DMS153 (cell line): ENCODE results near the gene ZCCHC24.

ENCODE experiments used
- DNase-seq: peaks from one replicate; lab custom pipeline; 2025; lab: John Stamatoyannopoulos, UW

Gene ZCCHC24

GRCh38 chr10:79399223-79399831 is 46.1 kb downstream of the ZCCHC24 start:
- DNase-seq, result no peak

- no peak for DNase-seq
Observed at GRCh38 chr10:79398642-79399041, 46.8 kb downstream of the ZCCHC24 start.

GRCh38 chr10:79397575-79398303 is 47.7 kb downstream of the ZCCHC24 start:
- DNase-seq, result no peak

- no peak for DNase-seq
Observed at GRCh38 chr10:79397051-79397450, 48.4 kb downstream of the ZCCHC24 start.

- no peak for DNase-seq
Observed at GRCh38 chr10:79396520-79396919, 48.9 kb downstream of the ZCCHC24 start.

GRCh38 chr10:79394664-79395063 is 50.8 kb downstream of the ZCCHC24 start:
- DNase-seq, result no peak

- DNase-seq, result no peak
Observed at GRCh38 chr10:79393924-79394610, 51.4 kb downstream of the ZCCHC24 start.

GRCh38 chr10:79393221-79393923 is 52.1 kb downstream of the ZCCHC24 start:
- no peak for DNase-seq

GRCh38 chr10:79392506-79393176 is 52.8 kb downstream of the ZCCHC24 start:
- DNase-seq, result no peak

- no peak for DNase-seq
Observed at GRCh38 chr10:79392020-79392398, 53.4 kb downstream of the ZCCHC24 start.

GRCh38 chr10:79391231-79392019 is 54.0 kb downstream of the ZCCHC24 start:
- no peak for DNase-seq

GRCh38 chr10:79390551-79391229 is 54.7 kb downstream of the ZCCHC24 start:
- no peak for DNase-seq

GRCh38 chr10:79390057-79390456 is 55.4 kb downstream of the ZCCHC24 start:
- DNase-seq, result no peak

- DNase-seq, result no peak
Observed at GRCh38 chr10:79387974-79388850, 57.2 kb downstream of the ZCCHC24 start.

GRCh38 chr10:79387466-79387973 is 57.9 kb downstream of the ZCCHC24 start:
- DNase-seq, result no peak

- DNase-seq, result no peak
Observed at GRCh38 chr10:79386637-79387465, 58.6 kb downstream of the ZCCHC24 start.

- DNase-seq, result no peak
Observed at GRCh38 chr10:79385804-79386531, 59.5 kb downstream of the ZCCHC24 start.

GRCh38 chr10:79385392-79385795 is 60.0 kb downstream of the ZCCHC24 start:
- DNase-seq, result no peak
